GM06990 (cell line): ENCODE results near the gene TMEM52.
"Not testable (repeated sequence)": the region's sequence is repeated elsewhere in the genome, so short reads cannot be mapped to it uniquely, and the experiment has no call there.

Source experiments
- DNase-seq: peaks from one replicate; pipeline ENCODE4 v3.0.0-alpha.2; 2011; ENCODE audit not compliant: insufficient read length; ENCODE audit errors: extremely low read depth
- H3K27me3 ChIP-seq: replicated peaks from 2 replicates; pipeline ENCODE4 v1.6.0; 2011; ENCODE audit warnings: low read length; ENCODE audit not compliant: control insufficient read depth, insufficient read depth
- H3K36me3 ChIP-seq: 2 replicates; pipeline ENCODE4 v1.5.1; 2011; ENCODE audit warnings: low read length; ENCODE audit not compliant: control insufficient read depth, insufficient read depth
- H3K4me3 ChIP-seq: replicated peaks from 2 replicates; pipeline ENCODE4 v1.5.1; 2011; ENCODE audit warnings: low read depth, mild to moderate bottlenecking, control low read depth, low read length
- TF ChIP-seq, protein P1 (sequence below): IDR thresholded peaks from 2 replicates; pipeline ENCODE4 v1.5.1; 2011; ENCODE audit warnings: low read length, control low read depth, mild to moderate bottlenecking, inconsistent platforms; ENCODE audit not compliant: insufficient read depth, poor library complexity, severe bottlenecking

Gene TMEM52

DNA sequence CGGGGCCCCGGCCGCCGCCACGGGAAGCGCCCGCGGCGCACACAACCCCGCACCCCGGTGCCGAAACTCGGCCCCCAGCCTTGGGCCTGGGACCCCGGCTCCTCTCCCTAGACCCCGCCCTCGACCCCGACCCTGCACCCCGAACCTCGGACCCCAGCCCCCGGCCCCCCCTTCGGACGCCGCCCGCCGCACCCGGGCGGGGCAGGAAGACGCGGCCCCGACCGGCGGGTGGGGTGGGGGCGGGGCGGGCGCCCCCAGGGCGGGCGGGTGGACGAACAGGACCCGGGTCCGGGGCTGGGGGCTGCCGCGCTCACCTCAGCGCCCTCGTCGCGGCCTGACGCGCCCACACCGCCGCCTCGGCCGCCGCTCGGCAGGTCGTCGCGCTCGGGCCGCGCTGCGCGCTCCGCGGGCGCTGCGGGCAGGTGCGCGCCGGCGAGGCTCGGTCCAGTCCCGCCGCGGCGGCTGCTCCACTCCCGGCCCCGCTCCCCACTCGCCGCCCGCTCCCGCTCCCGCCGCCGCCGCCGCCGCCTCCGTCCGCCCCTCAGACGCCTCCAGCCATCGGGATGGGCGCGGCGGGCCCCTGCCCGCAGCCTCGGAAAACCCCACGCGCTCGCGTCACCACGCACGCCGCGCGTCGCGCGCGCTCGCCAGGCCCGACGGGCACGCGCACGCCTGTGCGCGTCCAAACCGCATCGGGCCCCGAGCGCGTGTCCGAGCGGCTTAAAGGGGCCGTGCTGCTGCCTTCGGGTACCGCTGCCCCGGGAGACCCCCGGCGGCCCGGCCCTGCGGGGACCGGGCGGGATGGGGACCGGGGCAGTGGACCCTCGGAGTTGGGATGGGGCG lies 28.4 kb downstream of the TMEM52 start, which contains the start of gene GNB1:
TSS of gene GNB1 (minus strand) at position 582 of the 843 bp plus-strand sequence. CDS start 65,634 bp downstream, outside the sequence.
- TF ChIP-seq, protein P1, sequence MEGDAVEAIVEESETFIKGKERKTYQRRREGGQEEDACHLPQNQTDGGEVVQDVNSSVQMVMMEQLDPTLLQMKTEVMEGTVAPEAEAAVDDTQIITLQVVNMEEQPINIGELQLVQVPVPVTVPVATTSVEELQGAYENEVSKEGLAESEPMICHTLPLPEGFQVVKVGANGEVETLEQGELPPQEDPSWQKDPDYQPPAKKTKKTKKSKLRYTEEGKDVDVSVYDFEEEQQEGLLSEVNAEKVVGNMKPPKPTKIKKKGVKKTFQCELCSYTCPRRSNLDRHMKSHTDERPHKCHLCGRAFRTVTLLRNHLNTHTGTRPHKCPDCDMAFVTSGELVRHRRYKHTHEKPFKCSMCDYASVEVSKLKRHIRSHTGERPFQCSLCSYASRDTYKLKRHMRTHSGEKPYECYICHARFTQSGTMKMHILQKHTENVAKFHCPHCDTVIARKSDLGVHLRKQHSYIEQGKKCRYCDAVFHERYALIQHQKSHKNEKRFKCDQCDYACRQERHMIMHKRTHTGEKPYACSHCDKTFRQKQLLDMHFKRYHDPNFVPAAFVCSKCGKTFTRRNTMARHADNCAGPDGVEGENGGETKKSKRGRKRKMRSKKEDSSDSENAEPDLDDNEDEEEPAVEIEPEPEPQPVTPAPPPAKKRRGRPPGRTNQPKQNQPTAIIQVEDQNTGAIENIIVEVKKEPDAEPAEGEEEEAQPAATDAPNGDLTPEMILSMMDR: no peak
- H3K27me3 ChIP-seq: no peaks in the 10 kb centered on the region
- H3K4me3 ChIP-seq: peak within 1 kb of the TSS; percentile 90
- peak; percentile 94 for DNase-seq
- no peaks in the 10 kb centered on the region; the same call in 1 of the 2 replicates for H3K36me3 ChIP-seq

- H3K36me3 ChIP-seq: no peaks in the 10 kb centered on the region; the same call in 1 of the 2 replicates
- H3K4me3 ChIP-seq: peak overlapping the region; percentile 90
- no peaks in the 10 kb centered on the region for H3K27me3 ChIP-seq
- TF ChIP-seq, protein P1: no peak
- DNase-seq: peak; percentile 71
Measured at GRCh38 chr1:1889847-1890505, 29.1 kb downstream of the TMEM52 start.

GRCh38 chr1:1889090-1889750 lies 29.9 kb downstream of the TMEM52 start:
- TF ChIP-seq, protein P1: no peak
- Histone ChIP-seq H3K27me3 (no peaks in the 10 kb centered on the region), H3K4me3 (peak overlapping the region; percentile 90), H3K36me3 (no peaks in the 10 kb centered on the region; the same call in 1 of the 2 replicates)
- DNase-seq: no peak

- H3K4me3 ChIP-seq, H3K36me3 ChIP-seq, H3K27me3 ChIP-seq, DNase-seq: not testable (repeated sequence)
Measured at GRCh38 chr1:1883890-1884289, 35.2 kb downstream of the TMEM52 start.

DNA sequence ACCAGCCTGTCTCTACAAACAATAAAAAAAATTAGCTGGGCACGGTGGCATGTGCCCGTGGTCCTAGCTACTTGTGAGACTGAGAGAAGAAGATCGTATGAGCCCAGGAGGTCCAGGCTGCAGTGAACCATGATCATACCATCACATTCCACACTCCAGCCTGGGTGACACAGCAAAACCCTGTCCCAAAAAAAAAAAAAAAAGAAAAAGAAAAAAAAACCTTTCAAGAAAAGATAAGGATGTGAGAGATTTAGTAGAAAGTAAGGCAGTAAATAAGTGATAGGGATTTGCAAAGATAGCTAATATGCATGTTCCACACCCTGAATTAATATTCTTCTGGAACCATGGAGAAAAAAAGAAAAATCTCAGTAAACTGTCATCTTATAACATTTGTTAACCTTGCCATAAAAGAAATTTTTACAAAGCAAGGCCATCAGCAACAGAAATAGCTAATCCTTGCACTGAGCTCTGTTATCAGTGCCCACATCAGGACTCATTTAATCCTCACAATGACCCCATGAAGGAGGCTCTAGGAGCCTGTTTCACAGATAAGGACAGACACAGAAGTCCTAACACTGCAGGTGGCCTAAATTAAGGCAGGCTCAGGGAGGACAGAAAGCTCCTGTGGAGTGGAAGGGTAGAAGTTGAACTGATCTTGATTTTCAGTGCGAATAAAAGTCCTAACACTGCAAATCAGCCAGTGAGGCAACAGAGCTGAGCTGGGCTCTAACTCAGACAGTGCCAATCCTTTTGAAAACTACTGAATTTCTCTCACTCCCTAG lies 35.8 kb downstream of the TMEM52 start:
- no peak overlapping the region for H3K4me3 ChIP-seq
- no peaks in the 10 kb centered on the region for H3K27me3 ChIP-seq
- TF ChIP-seq, protein P1: no peak
- no peak for DNase-seq
- no peaks in the 10 kb centered on the region; the same call in 1 of the 2 replicates for H3K36me3 ChIP-seq
